Fibroblast of the aortic adventitia (primary cell): Measurements from ENCODE around the gene BRINP1. TPM values are rescaled to one million over a fixed set of nuclear protein-coding genes. Genes with fewer than 3 reads are reported as not detected.

Source experiments
- DNase-seq: peaks from one replicate; pipeline ENCODE4 v3.0.0-alpha.2; 2010; ENCODE audit warnings: low read depth
- H3K4me3 ChIP-seq: 2 replicates; pipeline ENCODE4 v1.5.1; 2011; ENCODE audit warnings: low read depth, mild to moderate bottlenecking, control low read depth, low read length, moderate library complexity
- CTCF ChIP-seq: IDR thresholded peaks from 2 replicates; pipeline ENCODE4 v1.5.1; 2011; ENCODE audit warnings: mild to moderate bottlenecking, low read length, control low read depth, inconsistent platforms; ENCODE audit not compliant: insufficient read depth
- total RNA-seq: library from RNA; depleted of rRNA; stranded (reverse); fragments of >200 nt; gene quantifications from 2 replicates; pipeline ENCODE4 v1.2.3, GENCODE V29; 2012; ENCODE audit warnings: low replicate concordance

BRINP1 gene
- total RNA-seq, 1 donor, result 5.8 TPM

DNA sequence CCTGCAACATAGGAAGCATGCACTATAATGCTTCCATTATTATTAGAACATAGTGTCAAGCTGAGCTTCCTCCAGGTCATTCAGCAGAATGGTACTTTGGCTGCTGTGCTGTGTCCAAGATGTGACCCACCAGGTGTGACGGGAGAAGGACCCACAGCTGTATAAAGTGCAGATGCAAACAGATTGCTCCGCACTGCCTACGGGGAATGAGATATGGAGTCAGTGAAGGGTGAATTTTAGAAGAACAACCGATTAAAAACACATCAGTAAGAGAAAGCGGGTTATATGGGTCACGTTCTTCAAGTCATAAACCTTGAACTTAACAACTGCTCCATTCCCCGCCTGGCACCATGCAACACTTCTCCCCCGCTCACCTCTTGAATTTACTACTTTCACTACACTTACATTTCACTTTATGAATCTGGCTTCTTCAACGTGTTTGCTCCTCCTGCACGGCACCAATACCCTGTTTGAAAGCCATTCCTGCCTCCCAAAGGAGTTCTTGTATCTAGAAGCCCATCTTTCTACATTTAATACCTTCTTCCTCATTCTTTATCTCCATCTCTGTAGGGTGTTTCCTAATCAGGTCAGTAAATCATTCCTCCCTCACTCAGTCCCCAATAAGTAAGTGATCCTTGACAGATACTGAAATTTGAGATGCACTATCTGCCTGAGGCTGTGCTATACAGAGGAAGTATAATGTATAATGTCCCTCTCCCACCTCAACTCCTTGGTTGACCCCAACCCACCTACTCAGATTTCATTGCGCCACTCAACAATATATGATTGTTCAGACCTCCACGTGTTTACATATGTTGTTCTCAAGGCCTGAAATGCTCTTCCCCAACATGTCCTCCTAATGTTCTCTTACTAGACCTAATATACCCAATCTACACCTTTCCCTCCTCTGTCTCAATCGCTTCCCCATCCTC lies 25.9 kb downstream of the BRINP1 start:
- no peak for DNase-seq
- H3K4me3 ChIP-seq, result no peak overlapping the region
- TF ChIP-seq CTCF, result no peak

- H3K4me3 ChIP-seq, result no peak overlapping the region
- DNase-seq, result no peak
- no peak for TF ChIP-seq CTCF
These were observed 30.2 kb downstream of the BRINP1 start for GRCh38 chr9:119339056-119339455.

DNA sequence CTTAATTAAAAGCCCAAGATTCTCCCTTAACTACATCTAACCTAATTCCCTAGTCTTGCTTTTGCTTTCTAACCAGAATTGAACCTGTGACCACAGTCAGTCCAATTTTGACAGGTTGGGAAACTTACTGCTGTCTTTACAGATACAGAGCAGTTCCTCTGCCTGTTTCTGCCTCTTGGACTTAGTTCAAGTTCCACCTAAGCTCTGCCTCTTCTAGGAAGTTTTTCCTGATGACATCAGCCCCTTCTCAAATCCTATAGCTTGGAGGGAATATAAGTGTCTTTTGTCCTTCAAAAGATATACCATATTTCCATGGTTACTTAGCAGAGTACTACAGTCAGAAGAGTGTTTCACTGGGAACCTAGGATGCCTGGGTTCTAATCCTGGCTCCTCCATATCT lies 31.7 kb downstream of the BRINP1 start:
- no peak for TF ChIP-seq CTCF
- DNase-seq, result no peak
- no peak overlapping the region for H3K4me3 ChIP-seq

DNA sequence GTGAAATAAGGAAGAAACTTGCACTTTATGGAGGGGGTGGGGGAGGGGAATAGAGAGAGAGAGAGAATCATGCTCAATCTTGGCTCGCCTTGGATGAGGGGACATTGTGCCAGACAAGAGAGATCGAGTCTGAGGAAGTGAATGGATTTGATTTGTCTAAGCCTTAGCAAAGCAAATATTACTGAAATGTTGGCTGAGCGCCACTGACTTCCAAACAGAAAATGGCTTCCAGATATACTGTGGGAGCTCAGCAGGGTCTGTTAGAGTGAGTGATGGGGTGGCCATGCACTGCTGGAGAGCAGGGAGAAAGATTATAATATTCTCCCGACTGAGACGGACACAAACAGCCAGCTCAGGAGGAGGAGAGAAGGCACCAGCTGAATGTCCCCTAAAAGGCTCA lies 34.5 kb downstream of the BRINP1 start:
- H3K4me3 ChIP-seq, result no peak overlapping the region
- no peak for DNase-seq
- no peak for TF ChIP-seq CTCF

GRCh38 chr9:119333507-119334229 lies 35.6 kb downstream of the BRINP1 start:
- no peak for TF ChIP-seq CTCF

GRCh38 chr9:119332522-119332921 lies 36.7 kb downstream of the BRINP1 start:
- TF ChIP-seq CTCF, result no peak
- no peak for DNase-seq
- no peak overlapping the region for H3K4me3 ChIP-seq

More at GRCh38 chr9:119333507-119334229, 35.6 kb downstream of the BRINP1 start:
- no peak for DNase-seq
- no peak overlapping the region for H3K4me3 ChIP-seq
